ENCODE data around the gene NDUFA13. TPM values are rescaled to one million over a fixed set of nuclear protein-coding genes. Genes with fewer than 3 reads are reported as not detected.

NDUFA13 gene
- total RNA-seq, 2 experiments from 2014 or later = 310 to 323 TPM

DNA sequence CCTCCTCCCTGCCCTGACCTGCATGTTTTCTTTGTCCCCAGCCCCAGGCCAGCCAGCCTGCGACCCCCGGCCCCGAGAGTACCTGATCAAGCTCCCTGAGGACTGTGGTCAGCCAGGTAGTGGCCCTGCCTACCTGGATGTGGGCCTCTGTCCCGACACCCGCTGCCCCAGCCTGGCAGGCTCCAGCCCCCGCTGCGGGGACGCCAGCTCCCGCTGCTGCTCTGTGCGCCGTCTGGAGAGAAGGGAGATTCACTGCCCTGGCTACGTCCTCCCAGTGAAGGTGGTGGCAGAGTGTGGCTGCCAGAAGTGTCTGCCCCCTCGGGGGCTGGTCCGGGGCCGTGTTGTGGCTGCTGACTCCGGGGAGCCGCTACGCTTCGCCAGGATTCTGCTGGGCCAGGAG lies 27.6 kb downstream of the NDUFA13 start:
- no peak for DNase-seq
- Mint-ChIP-seq H3K9me3 (ENCODE audit: low read depth) (no peaks in the 10 kb centered on the region), H3K27me3 (peaks cover 5% of the 10 kb centered on the region), H3K36me3 (ENCODE audit: low read depth) (peaks cover 3% of the 10 kb centered on the region), H3K4me1 (peaks cover 20% of the 10 kb centered on the region), H3K27ac (no peak overlapping the region), H3K4me3 (no peak overlapping the region)
- intact Hi-C loops (cut with DNase I, micrococcal nuclease) = no loop called here
- no peak for ATAC-seq
- ChIA-PET POLR2A (interaction anchor here (0.6 kb wide), 1 partner anchor 321 kb away, joined by 11 read pairs; no protein-coding TSS in a partner anchor), CTCF (interaction anchor here (0.6 to 2.0 kb wide), 2 partner anchors 12 to 28 kb away, joined by 4 read pairs; no protein-coding TSS in a partner anchor)

DNA sequence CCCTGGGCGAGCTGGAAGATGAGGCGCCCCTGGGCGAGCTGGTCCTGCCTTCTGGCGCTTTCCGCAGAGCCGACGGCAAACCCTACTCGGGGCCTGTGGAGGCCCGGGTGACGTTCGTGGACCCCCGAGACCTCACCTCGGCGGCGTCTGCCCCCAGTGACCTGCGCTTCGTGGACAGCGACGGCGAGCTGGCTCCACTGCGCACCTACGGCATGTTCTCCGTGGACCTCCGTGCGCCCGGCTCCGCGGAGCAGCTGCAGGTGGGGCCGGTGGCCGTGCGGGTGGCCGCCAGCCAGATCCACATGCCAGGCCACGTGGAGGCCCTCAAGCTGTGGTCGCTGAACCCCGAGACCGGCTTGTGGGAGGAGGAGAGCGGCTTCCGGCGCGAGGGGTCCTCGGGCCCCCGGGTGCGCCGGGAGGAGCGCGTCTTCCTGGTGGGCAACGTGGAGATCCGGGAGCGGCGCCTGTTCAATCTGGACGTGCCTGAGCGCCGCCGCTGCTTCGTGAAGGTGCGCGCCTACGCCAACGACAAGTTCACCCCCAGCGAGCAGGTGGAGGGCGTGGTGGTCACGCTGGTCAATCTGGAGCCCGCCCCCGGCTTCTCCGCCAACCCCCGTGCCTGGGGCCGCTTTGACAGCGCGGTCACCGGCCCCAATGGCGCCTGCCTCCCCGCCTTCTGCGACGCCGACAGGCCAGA lies 28.4 kb downstream of the NDUFA13 start:
- no peak for ATAC-seq

DNA sequence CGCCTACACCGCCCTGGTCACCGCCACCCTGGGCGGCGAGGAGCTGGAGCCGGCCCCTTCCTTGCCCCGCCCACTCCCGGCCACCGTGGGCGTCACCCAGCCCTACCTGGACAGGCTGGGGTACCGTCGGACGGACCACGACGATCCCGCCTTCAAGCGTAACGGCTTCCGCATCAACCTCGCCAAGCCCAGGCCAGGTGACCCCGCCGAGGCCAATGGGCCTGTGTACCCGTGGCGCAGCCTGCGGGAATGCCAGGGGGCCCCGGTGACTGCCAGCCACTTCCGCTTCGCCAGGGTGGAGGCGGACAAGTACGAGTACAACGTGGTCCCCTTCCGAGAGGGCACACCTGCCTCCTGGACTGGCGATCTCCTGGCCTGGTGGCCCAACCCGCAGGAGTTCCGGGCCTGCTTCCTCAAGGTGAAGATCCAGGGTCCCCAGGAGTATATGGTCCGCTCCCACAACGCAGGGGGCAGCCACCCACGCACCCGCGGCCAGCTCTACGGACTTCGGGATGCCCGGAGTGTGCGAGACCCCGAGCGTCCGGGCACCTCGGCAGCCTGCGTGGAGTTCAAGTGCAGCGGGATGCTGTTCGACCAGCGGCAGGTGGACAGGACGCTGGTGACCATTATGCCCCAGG lies 29.0 kb downstream of the NDUFA13 start:
- CTCF ChIA-PET = no interaction called here
- intact Hi-C loops (cut with DNase I, micrococcal nuclease) = no loop called here
- H3K27ac Mint-ChIP-seq = no peak overlapping the region
- no peak for DNase-seq
- H3K4me3 Mint-ChIP-seq = no peak overlapping the region
- POLR2A ChIA-PET = no interaction called here
- H3K4me1 Mint-ChIP-seq = peaks cover 12% of the 10 kb centered on the region
- H3K9me3 Mint-ChIP-seq (ENCODE audit: low read depth) = no peaks in the 10 kb centered on the region
- peaks cover 2% of the 10 kb centered on the region for H3K27me3 Mint-ChIP-seq
- no peak for ATAC-seq
- no peaks in the 10 kb centered on the region for H3K36me3 Mint-ChIP-seq (ENCODE audit: low read depth)

More for the DNA sequence above, 28.4 kb downstream of the NDUFA13 start:
- ChIA-PET POLR2A (no interaction called here), CTCF (interaction anchor here (2.0 kb wide), 1 partner anchor 11 kb away, joined by 4 read pairs; no protein-coding TSS in a partner anchor)
- intact Hi-C loops (cut with DNase I, micrococcal nuclease) = no loop called here
- no peak for DNase-seq
- Mint-ChIP-seq H3K4me3 (no peak overlapping the region), H3K27me3 (peaks cover 2% of the 10 kb centered on the region), H3K36me3 (ENCODE audit: low read depth) (no peaks in the 10 kb centered on the region), H3K9me3 (ENCODE audit: low read depth) (no peaks in the 10 kb centered on the region), H3K4me1 (peaks cover 13% of the 10 kb centered on the region), H3K27ac (no peak overlapping the region)

DNA sequence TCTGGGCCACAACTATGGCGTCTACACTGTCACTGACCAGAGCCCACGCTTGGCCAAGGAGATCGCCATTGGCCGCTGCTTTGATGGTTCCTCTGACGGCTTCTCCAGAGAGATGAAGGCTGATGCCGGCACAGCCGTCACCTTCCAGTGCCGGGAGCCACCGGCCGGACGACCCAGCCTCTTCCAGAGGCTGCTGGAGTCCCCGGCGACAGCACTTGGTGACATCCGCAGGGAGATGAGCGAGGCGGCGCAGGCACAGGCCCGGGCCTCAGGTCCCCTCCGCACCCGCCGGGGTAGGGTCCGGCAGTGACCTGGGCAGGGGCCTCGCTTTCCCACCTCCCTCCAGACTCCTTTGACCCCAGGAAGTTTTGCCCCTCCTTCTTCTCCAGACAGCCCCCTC lies 29.7 kb downstream of the NDUFA13 start:
- intact Hi-C loops (cut with DNase I, micrococcal nuclease) = no loop called here
- H3K27ac Mint-ChIP-seq = no peak overlapping the region
- DNase-seq (no peak), ATAC-seq (no peak)
- peaks cover 8% of the 10 kb centered on the region for H3K4me1 Mint-ChIP-seq
- ChIA-PET CTCF (no interaction called here), POLR2A (no interaction called here)
- no peaks in the 10 kb centered on the region for H3K36me3 Mint-ChIP-seq (ENCODE audit: low read depth)
- peaks cover 2% of the 10 kb centered on the region for H3K27me3 Mint-ChIP-seq
- H3K9me3 Mint-ChIP-seq (ENCODE audit: low read depth) = no peaks in the 10 kb centered on the region
- H3K4me3 Mint-ChIP-seq = no peak overlapping the region

DNA sequence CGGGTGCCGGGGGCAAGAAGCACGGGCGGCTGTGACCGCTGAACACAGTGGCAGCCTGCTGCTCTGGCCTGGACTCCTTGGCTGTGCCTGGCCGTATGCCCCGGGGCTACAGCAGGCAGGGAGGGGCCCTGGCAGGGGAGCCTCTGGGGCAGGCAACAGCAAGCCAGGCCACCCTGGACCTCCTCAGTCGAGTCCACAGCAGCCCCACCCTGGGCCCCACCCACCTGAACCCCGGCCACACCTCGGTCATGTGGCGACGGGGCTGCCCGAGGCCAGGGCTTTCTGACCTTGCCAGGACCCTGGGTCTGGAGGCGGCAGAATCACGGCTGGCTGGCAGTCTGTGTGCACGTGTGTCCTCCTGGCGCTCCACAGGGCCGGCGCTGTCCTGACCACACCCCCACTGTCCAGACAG lies 30.7 kb downstream of the NDUFA13 start:
- peaks cover 3% of the 10 kb centered on the region for H3K4me1 Mint-ChIP-seq
- no peaks in the 10 kb centered on the region for H3K36me3 Mint-ChIP-seq (ENCODE audit: low read depth)
- no peak overlapping the region for H3K27ac Mint-ChIP-seq
- H3K27me3 Mint-ChIP-seq = peaks cover 2% of the 10 kb centered on the region
- POLR2A ChIA-PET = no interaction called here
- ATAC-seq = no peak
- intact Hi-C loops (cut with DNase I, micrococcal nuclease) = no loop called here
- H3K9me3 Mint-ChIP-seq (ENCODE audit: low read depth) = peaks cover 2% of the 10 kb centered on the region
- DNase-seq = no peak
- H3K4me3 Mint-ChIP-seq = no peak overlapping the region
- CTCF ChIA-PET = interaction anchor here (0.8 kb wide), 1 partner anchor 106 kb away, joined by 5 read pairs; no protein-coding TSS in a partner anchor

DNA sequence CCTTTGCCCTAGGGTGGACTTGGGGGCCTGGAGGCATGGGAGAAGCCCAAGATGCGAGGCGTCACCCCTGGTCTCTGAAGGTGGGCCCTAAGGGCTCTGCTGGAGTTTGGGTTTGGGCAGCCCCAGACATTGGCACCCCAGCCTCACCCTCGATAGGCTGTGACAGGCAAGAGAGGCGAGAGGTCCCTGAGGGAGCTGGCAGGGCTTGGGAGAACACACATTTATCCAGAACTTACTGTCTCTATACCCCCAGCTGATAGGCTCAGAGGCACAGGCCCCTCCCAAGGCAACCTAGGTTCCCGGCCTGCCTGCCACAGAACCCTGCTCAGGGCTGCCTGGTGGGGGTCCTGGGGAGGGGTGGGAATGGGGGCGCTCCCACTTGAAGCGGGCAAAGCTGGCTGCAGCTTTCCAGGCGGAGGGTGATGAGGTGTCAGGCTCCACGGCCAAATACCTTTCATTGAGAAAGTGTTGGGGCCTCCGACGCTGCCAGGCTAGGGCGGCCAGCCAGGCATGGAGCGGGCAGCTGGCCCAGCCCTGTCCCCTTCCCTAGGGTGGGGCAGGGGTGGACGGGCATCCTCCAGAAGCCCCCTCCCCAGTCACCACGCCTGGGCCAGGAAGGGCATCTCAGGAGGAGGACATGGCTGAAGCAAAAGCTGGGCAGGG lies 31.8 kb downstream of the NDUFA13 start:
- no peak for DNase-seq
- intact Hi-C loops (cut with DNase I, micrococcal nuclease) = no loop called here
- H3K36me3 Mint-ChIP-seq (ENCODE audit: low read depth) = no peaks in the 10 kb centered on the region
- peaks cover 2% of the 10 kb centered on the region for H3K9me3 Mint-ChIP-seq (ENCODE audit: low read depth)
- ChIA-PET CTCF (interaction anchor here (0.7 to 1.2 kb wide), 4 partner anchors 15 to 105 kb away, joined by 3 to 5 read pairs (median 4); no protein-coding TSS in a partner anchor), POLR2A (no interaction called here)
- no peak overlapping the region for H3K4me3 Mint-ChIP-seq
- no peak for ATAC-seq
- no peaks in the 10 kb centered on the region for H3K4me1 Mint-ChIP-seq
- H3K27me3 Mint-ChIP-seq = no peaks in the 10 kb centered on the region
- no peak overlapping the region for H3K27ac Mint-ChIP-seq

DNA sequence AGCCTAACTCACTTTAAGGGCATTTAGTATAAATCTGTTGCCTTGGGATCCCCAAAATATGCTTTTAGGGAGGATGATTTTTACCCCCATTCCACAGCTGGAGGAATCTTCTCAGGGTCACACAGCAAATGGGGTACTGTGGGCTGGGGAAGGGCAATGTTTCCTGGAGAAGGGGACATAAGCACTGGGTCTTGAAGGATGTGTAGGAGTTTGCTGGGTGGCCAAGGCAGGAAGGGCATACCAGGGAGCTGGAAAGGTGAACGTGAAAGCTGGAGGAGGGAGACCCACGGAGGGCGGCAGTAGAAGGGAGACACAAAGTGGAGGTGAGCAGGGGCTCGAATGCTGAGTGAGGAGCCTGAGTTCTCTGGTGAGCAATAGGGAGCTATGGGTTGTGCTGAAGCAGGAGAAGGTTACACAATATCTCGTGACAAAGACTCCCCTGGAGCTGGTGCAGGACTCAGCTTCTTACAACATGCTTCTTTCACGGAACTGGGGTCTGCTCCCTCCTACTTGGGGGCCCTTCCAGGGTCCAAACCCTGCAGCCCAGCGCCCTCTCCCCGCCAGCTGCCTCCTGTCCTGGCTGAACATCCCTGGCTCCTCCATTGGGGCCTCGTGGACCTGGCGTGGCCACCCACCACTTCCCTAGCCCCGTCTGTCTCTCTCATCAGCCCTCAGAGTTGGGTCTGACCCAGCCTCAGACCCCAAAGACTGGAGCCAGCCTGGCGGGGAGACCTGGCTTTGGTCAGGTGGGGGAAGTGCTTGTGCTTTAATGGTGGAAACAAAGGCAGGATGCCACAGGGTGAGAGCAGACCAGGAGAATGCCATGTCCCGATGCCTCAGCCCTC lies 33.1 kb downstream of the NDUFA13 start:
- H3K4me1 Mint-ChIP-seq = no peaks in the 10 kb centered on the region
- ChIA-PET POLR2A (interaction anchor here (0.6 kb wide), 1 partner anchor 54 kb away, joined by 3 read pairs; no protein-coding TSS in a partner anchor), CTCF (no interaction called here)
- H3K9me3 Mint-ChIP-seq (ENCODE audit: low read depth) = peaks cover 2% of the 10 kb centered on the region
- DNase-seq (no peak), ATAC-seq (no peak)
- H3K36me3 Mint-ChIP-seq (ENCODE audit: low read depth) = no peaks in the 10 kb centered on the region
- no peak overlapping the region for H3K4me3 Mint-ChIP-seq
- H3K27ac Mint-ChIP-seq = no peak overlapping the region
- intact Hi-C loops (cut with DNase I, micrococcal nuclease) = no loop called here
- H3K27me3 Mint-ChIP-seq = no peaks in the 10 kb centered on the region

DNA sequence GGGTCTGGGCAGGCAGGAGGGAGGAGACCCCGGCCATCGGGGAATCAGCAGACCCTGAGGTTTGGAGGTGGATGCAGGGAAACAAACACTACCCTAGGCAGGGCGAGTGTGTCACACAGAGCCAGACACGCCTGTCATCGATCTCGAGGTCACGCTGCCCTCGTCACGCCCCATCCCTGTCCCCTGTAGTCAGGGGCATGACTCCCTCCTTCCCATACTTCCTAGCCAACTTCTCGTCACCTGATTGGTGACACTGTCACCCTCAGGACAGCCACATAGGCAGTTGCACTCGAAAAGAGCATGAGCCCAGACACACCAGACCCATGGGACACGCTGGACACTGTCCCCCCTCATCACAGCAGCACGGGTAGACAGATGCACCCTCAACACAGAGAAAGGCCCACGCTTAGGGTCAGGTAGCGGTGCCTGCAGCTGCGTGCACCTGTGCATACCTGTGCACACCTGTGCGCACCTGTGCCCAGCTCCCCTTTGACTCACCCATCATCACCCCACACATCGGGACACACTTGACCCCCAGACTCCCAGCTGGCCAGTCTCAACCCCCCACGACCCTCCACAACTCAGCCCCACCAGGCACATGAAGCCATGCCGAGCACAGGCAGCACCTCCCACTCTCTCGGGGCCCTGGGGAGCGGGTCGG lies 33.9 kb downstream of the NDUFA13 start:
- ChIA-PET POLR2A (no interaction called here), CTCF (no interaction called here)
- no peaks in the 10 kb centered on the region for H3K36me3 Mint-ChIP-seq (ENCODE audit: low read depth)
- H3K9me3 Mint-ChIP-seq (ENCODE audit: low read depth) = peaks cover 2% of the 10 kb centered on the region
- ATAC-seq (no peak), DNase-seq (no peak)
- intact Hi-C loops (cut with DNase I, micrococcal nuclease) = no loop called here
- no peak overlapping the region for H3K4me3 Mint-ChIP-seq
- H3K4me1 Mint-ChIP-seq = peaks cover 3% of the 10 kb centered on the region
- H3K27ac Mint-ChIP-seq = no peak overlapping the region
- no peaks in the 10 kb centered on the region for H3K27me3 Mint-ChIP-seq

DNA sequence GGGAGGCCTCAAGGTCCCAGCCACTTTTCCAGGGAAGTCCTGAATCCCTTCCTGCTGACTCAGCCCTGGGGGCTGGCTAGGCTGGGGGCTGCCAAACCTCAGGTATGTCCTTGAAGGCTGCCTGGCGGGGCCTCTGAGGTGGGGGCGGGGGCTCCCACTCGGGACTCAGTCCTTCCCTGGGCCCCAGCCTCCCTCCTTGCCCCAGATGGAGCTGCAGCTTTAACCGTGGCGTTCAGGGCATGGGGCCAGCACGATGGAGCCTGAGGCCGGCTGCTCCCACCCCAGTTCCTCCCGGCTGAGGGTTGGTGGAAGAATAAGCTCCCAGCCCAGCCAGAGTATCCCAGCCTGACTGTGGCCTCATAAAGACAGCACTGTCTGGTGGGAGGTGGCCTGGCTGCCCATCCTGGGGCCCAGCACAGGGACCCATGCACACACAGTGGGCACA lies 34.5 kb downstream of the NDUFA13 start:
- intact Hi-C loops (cut with DNase I, micrococcal nuclease) = no loop called here
- no peak for ATAC-seq
- peaks cover 2% of the 10 kb centered on the region for H3K9me3 Mint-ChIP-seq (ENCODE audit: low read depth)

DNA sequence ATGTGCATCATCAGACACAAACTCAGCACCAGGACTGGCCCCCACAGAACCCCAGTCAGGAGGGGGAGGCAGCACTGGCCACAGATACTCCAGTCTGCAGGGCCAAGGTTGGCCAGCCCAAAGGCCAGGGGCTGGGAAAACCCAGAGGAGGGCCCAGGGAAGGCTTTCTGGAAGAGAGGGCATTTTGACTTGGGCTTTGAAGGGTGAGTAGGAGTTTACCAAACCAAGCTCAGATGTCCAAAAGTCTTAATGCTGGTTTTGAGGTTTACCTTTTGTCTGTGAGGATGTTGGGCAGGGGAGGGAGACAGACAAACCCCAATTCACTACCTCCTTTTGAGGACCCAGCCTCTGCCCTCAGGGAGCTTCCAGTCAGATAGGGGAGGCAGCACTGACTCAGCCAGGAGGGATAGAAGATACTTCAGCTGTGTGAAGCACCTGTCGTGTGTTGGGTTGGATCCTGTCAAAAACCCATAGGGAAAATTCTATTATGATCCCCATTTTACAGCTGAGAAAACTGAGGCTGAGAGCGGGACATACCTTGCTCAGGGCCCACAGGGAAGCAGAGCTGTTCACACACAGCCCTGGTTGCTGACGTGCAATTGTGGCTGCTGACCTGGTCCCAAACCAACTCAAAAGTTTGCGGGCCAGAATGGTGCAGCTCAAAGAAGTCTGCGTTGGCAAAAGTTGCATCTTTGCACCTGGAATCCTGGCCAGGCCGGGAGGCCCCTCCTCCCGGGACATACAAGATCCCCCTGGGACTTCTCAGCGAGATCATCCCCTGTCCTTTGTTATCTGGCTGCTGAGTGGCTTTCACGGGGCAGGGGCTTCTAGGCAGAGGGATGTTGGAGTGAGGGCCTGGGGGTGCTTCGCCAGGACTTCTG lies 35.2 kb downstream of the NDUFA13 start:
- no peak overlapping the region for H3K27ac Mint-ChIP-seq
- intact Hi-C loops (cut with DNase I, micrococcal nuclease) = no loop called here
- POLR2A ChIA-PET = interaction anchor here (1.0 kb wide), 1 partner anchor 9 kb away, joined by 3 read pairs; no protein-coding TSS in a partner anchor

More for the DNA sequence above, 34.5 kb downstream of the NDUFA13 start:
- H3K27ac Mint-ChIP-seq = no peak overlapping the region
- H3K4me3 Mint-ChIP-seq = no peak overlapping the region
- CTCF ChIA-PET = interaction anchor here (0.7 to 1.0 kb wide), 4 partner anchors 9 to 57 kb away, joined by 3 to 4 read pairs (median 3); no protein-coding TSS in a partner anchor
- POLR2A ChIA-PET = no interaction called here
- DNase-seq = no peak
- no peaks in the 10 kb centered on the region for H3K27me3 Mint-ChIP-seq
- peaks cover 3% of the 10 kb centered on the region for H3K4me1 Mint-ChIP-seq
- H3K36me3 Mint-ChIP-seq (ENCODE audit: low read depth) = no peaks in the 10 kb centered on the region

More for the DNA sequence above, 35.2 kb downstream of the NDUFA13 start:
- Mint-ChIP-seq H3K36me3 (ENCODE audit: low read depth) (no peaks in the 10 kb centered on the region), H3K4me1 (peaks cover 3% of the 10 kb centered on the region), H3K4me3 (no peak overlapping the region), H3K27me3 (no peaks in the 10 kb centered on the region), H3K9me3 (ENCODE audit: low read depth) (peaks cover 2% of the 10 kb centered on the region)
- CTCF ChIA-PET = interaction anchor here (0.7 to 7.5 kb wide), 7 partner anchors 9 to 186 kb away, joined by 3 to 48 read pairs (median 3); no protein-coding TSS in a partner anchor
- DNase-seq (no peak), ATAC-seq (no peak)

All from activated CD4-positive, alpha-beta T cell treated with anti-CD3 and anti-CD28 coated beads for 36 hours (primary cell).